Liver (tissue), 9 donors: ENCODE measurements around the gene FOXG1. TPM values are rescaled to one million over a fixed set of nuclear protein-coding genes. Genes with fewer than 3 reads are reported as not detected.

Source experiments
- DNase-seq: peaks from one replicate; pipeline ENCODE4 v3.0.0-alpha.2; 2017; ENCODE audit warnings: low spot score
- H3K27ac ChIP-seq, 2 donors: one replicate each; pipeline ENCODE4 v1.7.0; 2013; ENCODE audit warnings: inconsistent platforms in 2 of 2, low read length in 2 of 2, control low read depth in 1 of 2, low read depth in 1 of 2, mild to moderate bottlenecking in 1 of 2
- H3K27me3 ChIP-seq, 4 donors: one replicate each; pipeline versions ENCODE4 v1.6.1 to v1.7.0; 2013; ENCODE audit warnings: low read length in 3 of 4, inconsistent platforms in 1 of 4, mild to moderate bottlenecking in 1 of 4, moderate library complexity in 1 of 4; ENCODE audit not compliant: control insufficient read depth in 4 of 4, insufficient read depth in 4 of 4
- H3K36me3 ChIP-seq, 4 donors: one replicate each; pipeline versions ENCODE4 v1.6.1 to v1.7.0; 2013; ENCODE audit warnings: low read length in 3 of 4, mild to moderate bottlenecking in 3 of 4, low read depth in 1 of 4, moderate library complexity in 1 of 4; ENCODE audit not compliant: control insufficient read depth in 4 of 4, insufficient read depth in 3 of 4
- H3K4me1 ChIP-seq, 4 donors: one replicate each; pipeline versions ENCODE4 v1.6.1 to v1.7.0; 2013; ENCODE audit warnings: low read length in 3 of 4, mild to moderate bottlenecking in 3 of 4, moderate library complexity in 1 of 4; ENCODE audit not compliant: control insufficient read depth in 4 of 4, insufficient read depth in 4 of 4
- H3K4me3 ChIP-seq, 3 donors: one replicate each; pipeline versions ENCODE4 v1.6.1 to v1.7.0; 2013; ENCODE audit warnings: low read length in 3 of 3, control low read depth in 1 of 3, low read depth in 1 of 3, mild to moderate bottlenecking in 1 of 3
- H3K9ac ChIP-seq, 2 donors: one replicate each; pipeline ENCODE4 v1.7.0; 2013; ENCODE audit warnings: low read length in 2 of 2, mild to moderate bottlenecking in 2 of 2, moderate library complexity in 2 of 2, control low read depth in 1 of 2, low read depth in 1 of 2
- H3K9me3 ChIP-seq, 4 donors: one replicate each; pipeline versions ENCODE4 v1.6.1 to v1.7.0; 2013; ENCODE audit warnings: low read length in 3 of 4; ENCODE audit not compliant: control insufficient read depth in 4 of 4
- CTCF ChIP-seq: fragments of 150-350 bp; IDR thresholded peaks from 2 replicates; pipeline ENCODE4 v1.5.1; 2017; ENCODE audit warnings: improper control_type of control experiment, low read depth, low read length; ENCODE audit not compliant: missing input control
- EGR1 ChIP-seq, 2 donors: IDR thresholded peaks; 2 replicates each; pipeline ENCODE4 v1.6.1; 2016 to 2018; ENCODE audit warnings: antibody characterized with exemption in 2 of 2, low read depth in 2 of 2
- FOXA1 ChIP-seq: IDR thresholded peaks from 2 replicates; pipeline ENCODE4 v1.6.1; 2016; ENCODE audit warnings: antibody characterized with exemption
- GABPA ChIP-seq, 2 donors: IDR thresholded peaks in 1 of 2; conservative IDR thresholded peaks in 1 of 2; 2 replicates each; pipeline ENCODE4 v1.6.1; 2016; ENCODE audit warnings: antibody characterized with exemption in 2 of 2, mild to moderate bottlenecking in 1 of 2, moderate library complexity in 1 of 2
- HNF4A ChIP-seq, 2 donors: conservative IDR thresholded peaks; 2 replicates each; pipeline ENCODE4 v1.6.1; 2016; ENCODE audit warnings: antibody characterized with exemption in 2 of 2, mild to moderate bottlenecking in 2 of 2
- HNF4G ChIP-seq: IDR thresholded peaks from 2 replicates; pipeline ENCODE4 v1.6.1; 2016; ENCODE audit warnings: antibody characterized with exemption
- JUND ChIP-seq, 2 donors: IDR thresholded peaks; 2 replicates each; pipeline ENCODE4 v1.6.1; 2016; ENCODE audit warnings: antibody characterized with exemption in 2 of 2
- NR2F2 ChIP-seq: IDR thresholded peaks from 2 replicates; pipeline ENCODE4 v1.6.1; 2016; ENCODE audit warnings: antibody characterized with exemption
- RAD21 ChIP-seq, 2 donors: IDR thresholded peaks; 2 replicates each; pipeline ENCODE4 v1.6.1; 2016; ENCODE audit warnings: antibody characterized with exemption in 2 of 2, mild to moderate bottlenecking in 2 of 2
- REST ChIP-seq: IDR thresholded peaks from 2 replicates; pipeline ENCODE4 v1.6.1; 2016; ENCODE audit warnings: antibody characterized with exemption, mild to moderate bottlenecking
- RXRA ChIP-seq, 2 donors: IDR thresholded peaks; 2 replicates each; pipeline ENCODE4 v1.6.1; 2017 to 2018; ENCODE audit warnings: antibody characterized with exemption in 2 of 2, mild to moderate bottlenecking in 1 of 2
- YY1 ChIP-seq: IDR thresholded peaks from 2 replicates; pipeline ENCODE4 v1.6.1; 2016; ENCODE audit warnings: antibody characterized with exemption, mild to moderate bottlenecking
- ZBTB33 ChIP-seq: IDR thresholded peaks from 2 replicates; pipeline ENCODE4 v1.6.1; 2016; ENCODE audit warnings: antibody characterized with exemption
- WGBS: extraction: QIAGEN DNeasy Blood & Tissue Kit; methylation state at CpG from one replicate; pipeline ENCODE4 v1.1.7; 2013; 5-methylcytosine and 5-hydroxymethylcytosine counted together
- polyA plus RNA-seq, 2 donors: library from polyadenylated mRNA; stranded (reverse) in 1 of 2; unstranded in 1 of 2; fragments of 200-250 nt in 1 of 2; fragments of >200 nt in 1 of 2; fragmentation: Nextera tagmentation in 1 of 2; extraction: Ambion mirVana in 1 of 2; gene quantifications; one replicate each; pipeline versions ENCODE4 v1.2.1 to v1.2.3, GENCODE V29; 2013 to 2015
- total RNA-seq, 2 donors: library from RNA; depleted of rRNA; stranded (reverse); fragments of >200 nt; gene quantifications; one replicate each; pipeline ENCODE4 v1.2.3, GENCODE V29; 2014
- donor health status: healthy.
- donor health status: healthy.
- donor health status: healthy.
- donor health status: healthy.
- donor health status: healthy.

FOXG1 gene
- total and polyA plus RNA-seq, 4 donors, result not detected

- Histone ChIP-seq H3K27me3 (peaks cover 9 to 30% (median 17%) of the 10 kb centered on the region in 4 donors), H3K36me3 (no peaks in the 10 kb centered on the region), H3K27ac (no peak overlapping the region), H3K9me3 (peaks cover 0 to 8% (median 0%) of the 10 kb centered on the region in 4 donors), H3K4me1 (peaks cover 7 to 13% (median 11%) of the 10 kb centered on the region in 4 donors), H3K4me3 (no peak overlapping the region), H3K9ac (no peak overlapping the region)
- no peak for DNase-seq
- 14% methylated on average over 77 of the region's 77 CpGs for WGBS
- TF ChIP-seq HNF4A (conservative IDR thresholded peaks at IDR 0.05) (no peak), ZBTB33 (no peak), JUND (IDR thresholded peaks at IDR 0.05) (no peak), EGR1 (IDR thresholded peaks at IDR 0.05; ENCODE audit: low read depth in 2 of 2) (no peak), CTCF (no peak), REST (no peak), RAD21 (IDR thresholded peaks at IDR 0.05) (no peak), GABPA (IDR thresholded peaks at IDR 0.05 in 1 of 2, conservative IDR thresholded peaks at IDR 0.05 in 1 of 2) (no peak), YY1 (no peak), HNF4G (no peak), FOXA1 (no peak), RXRA (IDR thresholded peaks at IDR 0.05) (no peak), NR2F2 (no peak)
Measured at GRCh38 chr14:28767853-28768741, 1.5 kb downstream of the FOXG1 start.

GRCh38 chr14:28769276-28769880, 2.8 kb downstream of the FOXG1 start:
- no peaks in the 10 kb centered on the region for H3K36me3 ChIP-seq
- no peak overlapping the region for H3K4me3 ChIP-seq
- WGBS, result 24% methylated on average over 4 of the region's 4 CpGs
- H3K9ac ChIP-seq, result no peak overlapping the region
- H3K27ac ChIP-seq, result no peak overlapping the region
- DNase-seq, result no peak
- H3K4me1 ChIP-seq, result peaks cover 7 to 13% (median 13%) of the 10 kb centered on the region in 4 donors
- peaks cover 0 to 8% (median 0%) of the 10 kb centered on the region in 4 donors for H3K9me3 ChIP-seq
- H3K27me3 ChIP-seq, result peaks cover 9 to 33% (median 20%) of the 10 kb centered on the region in 4 donors
- TF ChIP-seq JUND (IDR thresholded peaks at IDR 0.05), result no peak
- no peak for TF ChIP-seq HNF4A (conservative IDR thresholded peaks at IDR 0.05)
- no peak for TF ChIP-seq YY1
- no peak for TF ChIP-seq REST
- TF ChIP-seq CTCF, result no peak
- no peak for TF ChIP-seq RAD21 (IDR thresholded peaks at IDR 0.05)
